Thymus (tissue), 11 donors: ENCODE measurements around the gene NFAM1. TPM values are rescaled to one million over a fixed set of nuclear protein-coding genes. Genes with fewer than 3 reads are reported as not detected.

ENCODE experiments used
- DNase-seq, 9 donors: peaks; one replicate each; pipeline ENCODE4 v3.0.0-alpha.2; 2013; ENCODE audit warnings: low spot score in 9 of 9, low read depth in 6 of 9, missing footprints in 1 of 9
- H3K27ac ChIP-seq, 2 donors: one replicate each; pipeline ENCODE4 v1.5.1; 2013; ENCODE audit warnings: control low read depth in 1 of 2, low read depth in 1 of 2, low read length in 1 of 2, mild to moderate bottlenecking in 1 of 2, moderate library complexity in 1 of 2
- H3K27me3 ChIP-seq, 2 donors: one replicate each; pipeline ENCODE4 v1.5.1; 2013; ENCODE audit warnings: low read length in 1 of 2; ENCODE audit not compliant: control insufficient read depth in 2 of 2, insufficient read depth in 1 of 2
- H3K36me3 ChIP-seq, 2 donors: one replicate each; pipeline ENCODE4 v1.5.1; 2013; ENCODE audit warnings: low read length in 1 of 2, mild to moderate bottlenecking in 1 of 2, moderate library complexity in 1 of 2; ENCODE audit not compliant: control insufficient read depth in 2 of 2, insufficient read depth in 2 of 2
- H3K4me1 ChIP-seq, 2 donors: one replicate each; pipeline ENCODE4 v1.5.1; 2013; ENCODE audit warnings: low read length in 2 of 2; ENCODE audit not compliant: control insufficient read depth in 2 of 2, insufficient read depth in 2 of 2
- H3K4me3 ChIP-seq, 2 donors: one replicate each; pipeline ENCODE4 v1.5.1; 2013; ENCODE audit warnings: low read length in 2 of 2, control low read depth in 1 of 2, mild to moderate bottlenecking in 1 of 2
- H3K9me3 ChIP-seq, 2 donors: one replicate each; pipeline ENCODE4 v1.5.1; 2013; ENCODE audit warnings: low read length in 1 of 2, mild to moderate bottlenecking in 1 of 2; ENCODE audit not compliant: control insufficient read depth in 2 of 2, insufficient read depth in 1 of 2
- WGBS: extraction: QIAGEN DNeasy Blood & Tissue Kit; methylation state at CpG from one replicate; pipeline ENCODE4 v1.1.7; 2013; 5-methylcytosine and 5-hydroxymethylcytosine counted together
- polyA plus RNA-seq: library from polyadenylated mRNA; stranded (reverse); fragments of 200-250 nt; gene quantifications from one replicate; pipeline ENCODE4 v1.2.3, GENCODE V29; 2013
- total RNA-seq: library from RNA; stranded (reverse); fragments of 120-200 nt; gene quantifications from one replicate; pipeline ENCODE4 v1.2.4, GENCODE V29; 2013
- donor health status: healthy.

NFAM1 gene
- total and polyA plus RNA-seq, 2 donors, result 1.7 to 2.0 TPM

DNA sequence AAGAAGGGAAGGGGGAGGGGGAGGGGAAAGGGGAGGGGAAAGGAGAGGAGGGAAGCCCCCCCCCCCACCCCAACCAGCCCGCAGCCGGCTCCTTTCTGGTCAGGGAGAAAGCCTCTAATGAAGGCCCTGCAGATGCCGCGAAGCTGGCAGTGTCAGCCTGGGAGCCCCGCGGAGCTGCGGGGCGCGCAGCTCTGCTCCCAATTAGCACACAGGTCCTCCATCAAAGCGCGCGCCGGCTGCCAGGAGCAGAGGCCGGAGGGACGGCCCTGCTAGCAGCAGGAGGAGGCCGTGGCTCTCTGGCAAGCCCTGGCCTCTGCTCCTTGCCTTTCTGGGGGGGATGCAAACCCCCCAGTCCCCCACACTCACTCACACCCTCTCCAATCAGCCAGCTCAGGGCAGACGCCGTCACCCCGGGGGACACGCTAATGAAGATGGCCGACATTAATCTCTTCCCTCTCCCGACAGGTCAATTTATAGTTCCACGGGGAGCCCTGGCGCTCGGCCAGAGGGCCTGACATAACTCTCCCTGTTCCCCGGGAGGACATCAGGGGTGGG, 91.3 kb downstream of the NFAM1 start:
- no peak for DNase-seq
- peaks cover 8 to 76% of the 10 kb centered on the region in 2 donors for H3K27me3 ChIP-seq
- H3K4me3 ChIP-seq, result no peak overlapping the region

DNA sequence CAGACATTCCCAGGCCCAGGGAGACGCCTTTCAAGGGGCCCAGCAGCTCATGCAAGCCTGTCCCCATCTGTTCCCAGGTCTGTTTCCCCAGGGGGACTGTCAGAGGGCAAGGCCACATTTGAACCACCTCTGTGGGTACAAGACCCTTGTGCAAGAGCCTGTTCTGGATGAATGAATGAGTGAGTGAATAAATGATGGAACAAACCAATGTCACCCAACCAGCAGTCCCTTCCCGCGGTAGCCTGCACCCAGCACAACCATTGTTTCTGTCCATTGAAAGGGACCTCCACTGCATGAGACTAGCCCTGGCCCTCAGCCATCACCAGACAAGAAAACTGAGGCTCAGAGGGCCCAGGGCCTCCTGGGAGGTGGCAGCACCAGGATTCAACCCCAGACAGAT, 92.1 kb downstream of the NFAM1 start:
- Histone ChIP-seq H3K4me3 (no peak overlapping the region), H3K36me3 (no peaks in the 10 kb centered on the region), H3K9me3 (peaks cover 0 to 5% of the 10 kb centered on the region in 2 donors), H3K27ac (no peak overlapping the region), H3K4me1 (peaks cover 6 to 20% of the 10 kb centered on the region in 2 donors), H3K27me3 (peaks cover 8 to 71% of the 10 kb centered on the region in 2 donors)
- 96% methylated on average over 3 of the region's 3 CpGs for whole genome bisulfite sequencing
- DNase-seq, result no peak

More for the DNA sequence above, 91.3 kb downstream of the NFAM1 start:
- WGBS, result 22% methylated on average over 26 of the region's 26 CpGs
- Histone ChIP-seq H3K36me3 (no peaks in the 10 kb centered on the region), H3K4me1 (peaks cover 6 to 20% of the 10 kb centered on the region in 2 donors), H3K27ac (no peak overlapping the region), H3K9me3 (peaks cover 0 to 5% of the 10 kb centered on the region in 2 donors)

DNA sequence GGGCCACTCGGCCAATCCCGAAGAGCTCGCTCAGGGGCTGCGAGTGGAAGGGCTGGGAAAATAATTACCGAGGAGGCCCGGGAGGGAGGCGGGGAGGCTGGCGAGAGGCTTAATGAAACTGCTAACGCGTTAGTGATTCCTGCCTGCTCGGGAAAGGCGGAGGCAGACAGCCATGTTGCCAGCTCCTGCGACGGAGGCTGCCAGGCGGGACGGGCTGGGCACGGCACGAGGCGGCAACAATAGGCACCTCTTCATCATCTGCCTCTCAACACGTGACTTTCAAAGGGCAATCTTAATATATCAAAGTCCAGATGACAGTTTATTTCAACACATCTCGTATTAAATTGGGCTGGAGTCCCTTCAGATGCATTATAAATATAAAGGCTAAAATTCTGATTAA, 93.7 kb downstream of the NFAM1 start:
- Histone ChIP-seq H3K4me1 (peaks cover 6 to 12% of the 10 kb centered on the region in 2 donors), H3K9me3 (peaks cover 0 to 5% of the 10 kb centered on the region in 2 donors), H3K36me3 (no peaks in the 10 kb centered on the region), H3K27me3 (peaks cover 6 to 59% of the 10 kb centered on the region in 2 donors), H3K27ac (no peak overlapping the region), H3K4me3 (no peak overlapping the region)
- 93% methylated on average over 21 of the region's 21 CpGs for WGBS
- no peak for DNase-seq

DNA sequence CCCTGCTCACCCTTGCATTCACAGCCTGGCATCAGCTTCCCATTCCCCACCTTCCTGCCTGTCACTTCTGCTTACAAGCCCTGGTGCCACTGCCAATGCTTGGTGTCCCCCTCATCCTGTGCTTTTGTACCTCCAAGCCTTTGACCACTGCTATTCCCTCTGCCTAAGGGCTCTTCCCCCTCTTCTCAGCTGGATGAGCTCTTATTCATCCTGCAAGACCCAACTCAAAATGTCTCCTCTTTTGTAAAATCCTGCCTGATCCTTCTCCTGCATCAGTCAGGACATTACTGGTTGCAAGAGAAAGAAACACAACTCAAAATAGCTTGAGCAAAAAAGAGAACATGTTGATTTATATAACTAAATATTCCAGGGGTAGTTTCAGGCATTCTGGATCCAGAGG, 94.8 kb downstream of the NFAM1 start:
- Histone ChIP-seq H3K4me1 (peaks cover 0 to 6% of the 10 kb centered on the region in 2 donors), H3K27me3 (peaks cover 0 to 50% of the 10 kb centered on the region in 2 donors), H3K9me3 (peaks cover 0 to 1% of the 10 kb centered on the region in 2 donors), H3K4me3 (no peak overlapping the region), H3K36me3 (no peaks in the 10 kb centered on the region), H3K27ac (no peak overlapping the region)
- no peak for DNase-seq

DNA sequence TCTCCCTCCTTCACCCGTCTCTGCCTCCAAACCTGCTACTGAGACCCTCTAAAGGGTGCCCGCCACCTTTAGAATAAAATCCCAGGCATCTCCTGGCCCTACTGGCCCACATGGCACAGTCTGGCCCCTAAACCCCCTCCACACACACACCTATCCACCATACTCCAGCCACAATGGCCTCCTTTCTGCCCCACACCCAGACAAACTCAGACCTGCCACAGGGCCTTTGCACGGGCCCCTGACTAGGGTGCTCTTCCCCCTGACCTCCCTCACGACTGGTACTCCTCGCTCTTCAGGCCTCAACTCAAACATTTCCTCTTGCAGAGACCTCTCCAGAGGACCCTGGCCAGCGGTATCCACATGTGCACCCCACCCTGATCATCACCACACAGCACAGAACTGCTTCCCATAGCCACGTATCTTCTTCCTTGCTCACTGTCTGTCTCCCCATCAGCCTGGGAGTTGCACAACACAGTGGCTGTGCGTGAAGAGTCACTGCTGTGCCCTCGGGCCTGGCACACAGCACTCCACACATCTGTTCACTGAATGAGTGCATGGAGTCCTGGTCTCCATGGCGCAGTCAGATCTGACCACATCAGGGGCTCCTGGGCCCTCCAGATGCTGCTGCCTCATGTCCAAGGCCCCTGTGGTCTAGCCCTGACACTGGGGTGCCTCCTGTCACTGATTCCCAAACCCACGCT, 95.5 kb downstream of the NFAM1 start:
- H3K4me1 ChIP-seq, result peaks cover 0 to 7% of the 10 kb centered on the region in 2 donors
- H3K27ac ChIP-seq, result no peak overlapping the region
- no peaks in the 10 kb centered on the region for H3K9me3 ChIP-seq
- WGBS, result 90% methylated on average over 11 of the region's 11 CpGs
- no peak overlapping the region for H3K4me3 ChIP-seq
- no peak for DNase-seq
- H3K27me3 ChIP-seq, result peaks cover 0 to 44% of the 10 kb centered on the region in 2 donors
- no peaks in the 10 kb centered on the region for H3K36me3 ChIP-seq

DNA sequence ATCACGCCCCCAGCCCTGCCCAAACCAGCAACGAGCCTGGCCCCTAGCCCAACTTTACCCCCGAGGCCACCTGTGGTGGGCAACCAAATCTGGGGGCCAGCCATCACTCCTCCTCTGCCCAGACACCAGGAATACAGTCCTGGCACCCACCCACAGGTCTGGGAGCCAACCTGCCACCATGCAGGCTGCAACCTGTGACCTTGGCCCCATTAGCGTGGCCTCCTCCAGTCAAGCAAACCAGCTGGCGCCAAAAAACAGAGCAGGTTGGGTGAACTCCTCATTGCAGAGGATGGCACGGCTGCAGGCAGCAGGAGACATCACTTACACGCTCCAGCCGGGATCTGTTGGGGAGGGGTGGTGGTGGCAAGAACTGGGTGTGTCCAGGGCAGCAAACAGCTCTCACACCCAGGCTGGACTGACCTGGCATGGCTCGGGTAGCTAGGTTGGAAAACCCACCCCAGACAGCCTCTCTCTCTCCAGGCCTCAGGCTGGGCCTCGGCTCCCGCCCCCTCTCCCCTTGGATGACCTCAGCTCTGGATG, 96.3 kb downstream of the NFAM1 start:
- no peak overlapping the region for H3K4me3 ChIP-seq
- H3K36me3 ChIP-seq, result no peaks in the 10 kb centered on the region
- peaks cover 0 to 7% of the 10 kb centered on the region in 2 donors for H3K4me1 ChIP-seq
- 95% methylated on average over 11 of the region's 11 CpGs for WGBS
- no peak for DNase-seq
- no peaks in the 10 kb centered on the region for H3K9me3 ChIP-seq
- H3K27ac ChIP-seq, result no peak overlapping the region
- H3K27me3 ChIP-seq, result peaks cover 0 to 41% of the 10 kb centered on the region in 2 donors

DNA sequence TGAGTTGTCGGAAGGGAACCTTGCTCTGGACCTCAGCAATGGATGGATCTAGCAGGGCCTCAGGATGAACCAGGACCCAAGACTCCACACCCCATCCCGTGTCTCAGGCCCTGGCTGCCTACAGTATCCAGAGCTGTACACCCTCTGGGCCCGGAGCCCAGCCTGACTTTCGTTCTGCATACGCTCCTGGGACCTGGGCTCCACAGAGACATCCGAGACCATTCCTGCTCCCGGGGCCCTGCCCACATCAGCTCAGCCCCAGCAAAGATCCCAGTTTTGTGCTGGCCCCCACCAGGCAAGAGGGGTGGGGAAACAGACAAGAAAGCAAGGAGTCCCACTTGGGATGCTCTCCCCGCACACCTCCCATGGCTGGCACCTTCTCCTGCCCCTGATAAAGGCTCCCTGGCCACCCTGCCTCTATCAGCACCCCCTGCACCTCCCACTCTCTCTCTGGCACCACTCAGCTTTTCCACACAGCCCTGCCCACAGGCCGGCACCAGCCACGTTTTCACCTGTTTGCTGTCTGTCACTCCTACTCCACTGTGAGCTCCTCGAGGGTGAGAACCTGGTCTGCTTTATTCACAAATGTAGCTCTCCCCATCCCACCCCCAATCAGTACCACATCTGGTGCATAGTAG, 97.2 kb downstream of the NFAM1 start:
- Histone ChIP-seq H3K9me3 (no peaks in the 10 kb centered on the region), H3K27me3 (peaks cover 0 to 32% of the 10 kb centered on the region in 2 donors), H3K4me1 (peaks cover 0 to 7% of the 10 kb centered on the region in 2 donors), H3K4me3 (no peak overlapping the region), H3K36me3 (no peaks in the 10 kb centered on the region), H3K27ac (no peak overlapping the region)
- no peak for DNase-seq
- 87% methylated on average over 11 of the region's 11 CpGs for WGBS

DNA sequence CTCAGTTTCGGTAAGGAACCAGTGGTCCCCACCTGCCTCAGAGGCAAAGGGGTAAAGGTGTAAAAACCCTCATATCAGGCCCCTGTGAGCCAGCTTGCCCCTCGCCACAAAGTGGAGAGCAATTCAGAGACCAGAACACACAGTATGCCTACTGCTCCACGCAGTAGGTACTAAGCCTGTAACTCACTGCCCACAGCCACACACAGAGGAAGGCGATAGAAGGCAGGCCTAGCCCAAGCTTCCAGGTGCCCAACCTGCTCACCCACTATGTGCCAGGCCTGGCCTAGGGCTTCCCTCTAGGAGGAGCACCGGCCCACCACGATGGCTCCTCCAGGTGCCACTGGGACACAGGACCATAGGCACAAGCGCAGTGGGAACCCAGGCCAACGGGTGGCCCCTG, 98.7 kb downstream of the NFAM1 start:
- Histone ChIP-seq H3K9me3 (no peaks in the 10 kb centered on the region), H3K27me3 (peaks cover 0 to 24% of the 10 kb centered on the region in 2 donors), H3K27ac (no peak overlapping the region), H3K4me3 (no peak overlapping the region), H3K4me1 (peaks cover 0 to 7% of the 10 kb centered on the region in 2 donors), H3K36me3 (no peaks in the 10 kb centered on the region)
- DNase-seq, result no peak
- WGBS, result 96% methylated on average over 8 of the region's 8 CpGs

DNA sequence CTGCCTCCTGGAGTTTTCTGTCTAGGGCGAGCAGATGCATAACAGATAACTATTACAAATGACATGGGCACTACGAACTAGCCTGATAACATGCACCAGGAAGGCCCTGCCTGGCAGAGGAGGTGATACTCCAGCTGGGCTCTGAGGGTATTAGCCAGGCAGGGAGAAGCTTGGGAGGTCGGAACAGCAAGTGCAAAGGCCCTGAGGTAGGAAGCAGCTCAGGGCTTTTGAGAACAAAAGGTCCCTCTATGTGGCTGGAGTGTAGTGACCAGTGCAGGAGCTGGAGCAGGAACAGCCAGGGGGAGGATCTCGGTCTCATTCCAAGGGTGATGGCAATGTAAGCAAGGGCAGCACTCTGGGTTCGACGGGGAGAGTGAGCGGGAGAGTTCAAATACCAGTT, 100.1 kb downstream of the NFAM1 start:
- Histone ChIP-seq H3K4me3 (no peak overlapping the region), H3K27ac (no peak overlapping the region), H3K4me1 (peaks cover 0 to 7% of the 10 kb centered on the region in 2 donors), H3K27me3 (peaks cover 0 to 14% of the 10 kb centered on the region in 2 donors), H3K36me3 (no peaks in the 10 kb centered on the region), H3K9me3 (no peaks in the 10 kb centered on the region)
- 80% methylated on average over 7 of the region's 7 CpGs for WGBS
- DNase-seq, result no peak
